Sigmoid colon (tissue), 7 donors: Measurements from ENCODE around the gene SPATA19. TPM values are rescaled to one million over a fixed set of nuclear protein-coding genes. Genes with fewer than 3 reads are reported as not detected.

Source experiments
- DNase-seq: peaks from one replicate; pipeline ENCODE4 v3.0.0-alpha.2; 2019
- H3K27ac ChIP-seq, 4 donors: fragments of 200-600 bp; sonication (generic); one replicate each; pipeline ENCODE4 v1.5.1; 2016 to 2019; ENCODE audit warnings: mild to moderate bottlenecking in 1 of 4
- H3K27me3 ChIP-seq, 3 donors: fragments of 200-600 bp; sonication (generic); one replicate each; pipeline ENCODE4 v1.5.1; 2019; ENCODE audit warnings: mild to moderate bottlenecking in 1 of 3
- H3K36me3 ChIP-seq, 4 donors: fragments of 200-600 bp; sonication (generic); one replicate each; pipeline ENCODE4 v1.5.1; 2016 to 2019
- H3K4me1 ChIP-seq, 4 donors: fragments of 200-600 bp; sonication (generic); one replicate each; pipeline ENCODE4 v1.5.1; 2017 to 2019
- H3K4me3 ChIP-seq, 4 donors: fragments of 200-600 bp; sonication (generic); one replicate each; pipeline ENCODE4 v1.5.1; 2017 to 2019; ENCODE audit warnings: mild to moderate bottlenecking in 2 of 4, moderate library complexity in 1 of 4
- H3K9me3 ChIP-seq, 4 donors: fragments of 200-600 bp in 3 of 4; sonication (generic) in 3 of 4; one replicate each; pipeline versions ENCODE4 v1.5.1 to v1.6.1; 2013 to 2019
- EP300 ChIP-seq, 4 donors: sonication (generic); formaldehyde crosslinking; IDR thresholded peaks; one replicate each; pipeline ENCODE4 v1.6.1; 2017; ENCODE audit warnings: antibody characterized with exemption in 4 of 4
- POLR2A ChIP-seq, 2 donors: fragments of 450-650 bp; IDR thresholded peaks; one replicate each; pipeline ENCODE4 v1.6.1; 2016; ENCODE audit warnings: antibody characterized with exemption in 2 of 2, mild to moderate bottlenecking in 2 of 2, moderate library complexity in 2 of 2
- POLR2AphosphoS5 ChIP-seq, 4 donors: sonication (generic); formaldehyde crosslinking; IDR thresholded peaks; one replicate each; pipeline ENCODE4 v1.6.1; 2017; ENCODE audit warnings: antibody characterized with exemption in 4 of 4
- WGBS, 2 donors: extraction: QIAGEN DNeasy Blood & Tissue Kit; methylation state at CpG; one replicate each; pipeline ENCODE4 v1.1.7; 2013; 5-methylcytosine and 5-hydroxymethylcytosine counted together
- intact Hi-C: fragments of 100-400 bp; cut with DNase I; formaldehyde crosslinking; loops from one replicate; pipeline ENCODE4 v1.15.1; 2023
- polyA plus RNA-seq, 3 donors: library from polyadenylated mRNA; stranded (reverse); fragments of 200-250 nt; gene quantifications; one replicate each; pipeline ENCODE4 v1.2.3, GENCODE V29; 2013
- total RNA-seq, 4 donors: library from RNA; depleted of rRNA; stranded (reverse); fragments of >200 nt; gene quantifications; one replicate each; pipeline ENCODE4 v1.1.0, GENCODE V29; 2016
- TF ChIP-seq, protein P1 (sequence below), 4 experiments: fragments of 450-650 bp in 3 of 4; fragments of 200-600 bp in 1 of 4; IDR thresholded peaks; one replicate each; pipeline ENCODE4 v1.5.1; 2016 to 2019; ENCODE audit warnings: antibody characterized with exemption in 4 of 4, mild to moderate bottlenecking in 3 of 4, moderate library complexity in 2 of 4
- donor health status: healthy with polysubstance abuse.
- donor health status: Bipolar disorder and iron deficiency.
- donor health status: healthy.

Gene SPATA19
- total and polyA plus RNA-seq, 7 donors, result not detected

DNA sequence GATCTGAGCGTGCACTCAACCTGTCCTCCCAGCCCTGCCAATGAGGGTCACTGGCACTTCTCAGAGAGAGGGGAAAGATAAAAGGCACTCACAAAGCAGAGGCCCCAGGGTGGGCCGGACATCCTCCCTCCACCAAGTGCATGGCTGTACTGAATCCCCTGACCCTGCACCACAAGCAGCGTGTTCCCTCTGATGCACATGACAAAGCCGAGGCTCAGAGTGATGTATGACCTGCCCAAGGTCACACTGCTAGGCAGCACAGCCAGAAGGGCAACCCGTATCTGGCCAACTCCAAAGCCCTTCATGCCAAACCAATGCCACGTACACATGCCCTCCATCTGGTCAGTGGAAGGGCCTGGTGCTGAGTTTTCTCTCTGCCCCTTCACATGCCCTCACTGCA is 22.1 kb downstream of the SPATA19 start:
- Histone ChIP-seq H3K27ac (no peak overlapping the region), H3K4me3 (no peak overlapping the region), H3K27me3 (peaks cover 0 to 7% (median 0%) of the 10 kb centered on the region in 3 donors), H3K4me1 (no peaks in the 10 kb centered on the region), H3K9me3 (no peaks in the 10 kb centered on the region), H3K36me3 (no peaks in the 10 kb centered on the region)
- WGBS, 2 donors, result 67 to 82% methylated on average over 6 of the region's 6 CpGs
- no peak for DNase-seq
- intact Hi-C loops, result loop anchor here (5.0 kb wide), 1 partner anchor 691 kb away; no protein-coding TSS in a partner anchor
- TF ChIP-seq POLR2AphosphoS5 (IDR thresholded peaks at IDR 0.05), result no peak
- no peak for TF ChIP-seq EP300 (IDR thresholded peaks at IDR 0.05)
- TF ChIP-seq POLR2A (IDR thresholded peaks at IDR 0.05), result no peak
- TF ChIP-seq, protein P1, sequence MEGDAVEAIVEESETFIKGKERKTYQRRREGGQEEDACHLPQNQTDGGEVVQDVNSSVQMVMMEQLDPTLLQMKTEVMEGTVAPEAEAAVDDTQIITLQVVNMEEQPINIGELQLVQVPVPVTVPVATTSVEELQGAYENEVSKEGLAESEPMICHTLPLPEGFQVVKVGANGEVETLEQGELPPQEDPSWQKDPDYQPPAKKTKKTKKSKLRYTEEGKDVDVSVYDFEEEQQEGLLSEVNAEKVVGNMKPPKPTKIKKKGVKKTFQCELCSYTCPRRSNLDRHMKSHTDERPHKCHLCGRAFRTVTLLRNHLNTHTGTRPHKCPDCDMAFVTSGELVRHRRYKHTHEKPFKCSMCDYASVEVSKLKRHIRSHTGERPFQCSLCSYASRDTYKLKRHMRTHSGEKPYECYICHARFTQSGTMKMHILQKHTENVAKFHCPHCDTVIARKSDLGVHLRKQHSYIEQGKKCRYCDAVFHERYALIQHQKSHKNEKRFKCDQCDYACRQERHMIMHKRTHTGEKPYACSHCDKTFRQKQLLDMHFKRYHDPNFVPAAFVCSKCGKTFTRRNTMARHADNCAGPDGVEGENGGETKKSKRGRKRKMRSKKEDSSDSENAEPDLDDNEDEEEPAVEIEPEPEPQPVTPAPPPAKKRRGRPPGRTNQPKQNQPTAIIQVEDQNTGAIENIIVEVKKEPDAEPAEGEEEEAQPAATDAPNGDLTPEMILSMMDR (IDR thresholded peaks at IDR 0.05), result no peak

DNA sequence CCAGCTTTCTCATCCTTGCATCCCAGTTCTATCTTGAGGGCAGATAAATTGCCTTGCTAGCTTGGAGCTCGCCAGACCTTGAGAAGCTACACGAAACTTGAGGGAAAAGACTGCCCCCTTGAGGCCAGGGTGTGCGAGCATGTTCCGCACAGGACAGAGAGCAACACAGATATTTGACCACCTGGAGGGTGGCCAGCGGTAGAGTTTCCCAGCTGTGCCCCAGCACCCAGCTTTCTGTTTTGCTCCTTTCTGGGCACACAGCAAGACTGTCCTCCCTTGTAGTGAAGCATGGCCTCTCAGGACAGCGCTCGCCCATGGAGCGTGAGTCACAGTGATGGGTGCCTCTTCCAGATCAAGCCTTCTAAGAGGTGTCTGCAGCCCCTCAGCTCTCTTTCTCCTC is 23.5 kb downstream of the SPATA19 start:
- Histone ChIP-seq H3K4me3 (no peak overlapping the region), H3K27me3 (peaks cover 0 to 7% (median 0%) of the 10 kb centered on the region in 3 donors), H3K4me1 (no peaks in the 10 kb centered on the region), H3K9me3 (no peaks in the 10 kb centered on the region), H3K36me3 (no peaks in the 10 kb centered on the region), H3K27ac (no peak overlapping the region)
- intact Hi-C loops, result loop anchor here (5.0 kb wide), 1 partner anchor 689 kb away; no protein-coding TSS in a partner anchor
- WGBS, 2 donors, result 31 to 34% methylated on average over 8 of the region's 8 CpGs
- DNase-seq, result no peak
- TF ChIP-seq EP300 (IDR thresholded peaks at IDR 0.05) (no peak), POLR2AphosphoS5 (IDR thresholded peaks at IDR 0.05) (no peak), POLR2A (IDR thresholded peaks at IDR 0.05) (no peak)
- TF ChIP-seq, protein P1 (IDR thresholded peaks at IDR 0.05), result peak in 2 of 4 experiments; percentile 21 to 49

DNA sequence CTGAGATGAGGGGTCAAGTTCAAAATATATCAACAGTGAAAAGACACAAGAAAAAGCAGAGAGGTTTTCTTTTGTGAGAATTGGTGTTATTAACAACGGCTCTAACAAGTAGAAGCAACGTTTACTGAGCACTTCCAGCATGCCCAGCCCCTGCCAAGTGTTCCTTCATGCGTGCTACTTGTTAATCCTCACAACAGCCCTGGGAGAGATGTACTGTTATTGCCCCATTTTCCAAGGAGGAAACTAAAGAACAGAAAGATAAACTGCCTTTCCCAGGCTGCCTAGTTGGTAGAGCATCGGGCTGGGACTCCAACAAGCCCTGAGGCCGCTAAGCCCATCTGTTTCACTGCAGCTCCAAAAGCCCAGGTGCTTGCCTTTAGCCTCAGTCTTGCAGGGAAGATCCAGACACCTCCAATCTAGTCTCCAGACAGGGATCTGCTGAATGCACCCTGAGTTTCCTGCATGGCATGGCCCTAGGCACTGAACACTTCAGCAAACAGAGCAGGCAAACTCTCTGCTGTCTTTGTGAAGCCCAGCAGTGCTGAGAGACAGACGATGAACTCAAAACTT is 25.5 kb downstream of the SPATA19 start:
- no peaks in the 10 kb centered on the region for H3K9me3 ChIP-seq
- TF ChIP-seq EP300 (IDR thresholded peaks at IDR 0.05), result no peak
- TF ChIP-seq, protein P1 (IDR thresholded peaks at IDR 0.05), result no peak
- no peak for TF ChIP-seq POLR2A (IDR thresholded peaks at IDR 0.05)
- TF ChIP-seq POLR2AphosphoS5 (IDR thresholded peaks at IDR 0.05), result no peak
- WGBS, 2 donors, result 67 to 73% methylated on average over 6 of the region's 6 CpGs
- DNase-seq, result no peak
- H3K27ac ChIP-seq, result no peak overlapping the region
- no peaks in the 10 kb centered on the region for H3K4me1 ChIP-seq
- H3K36me3 ChIP-seq, result no peaks in the 10 kb centered on the region
- H3K4me3 ChIP-seq, result no peak overlapping the region
- intact Hi-C loops, result loop anchor here (5.0 kb wide), 1 partner anchor 688 kb away; no protein-coding TSS in a partner anchor
- H3K27me3 ChIP-seq, result peaks cover 0 to 15% (median 0%) of the 10 kb centered on the region in 3 donors

DNA sequence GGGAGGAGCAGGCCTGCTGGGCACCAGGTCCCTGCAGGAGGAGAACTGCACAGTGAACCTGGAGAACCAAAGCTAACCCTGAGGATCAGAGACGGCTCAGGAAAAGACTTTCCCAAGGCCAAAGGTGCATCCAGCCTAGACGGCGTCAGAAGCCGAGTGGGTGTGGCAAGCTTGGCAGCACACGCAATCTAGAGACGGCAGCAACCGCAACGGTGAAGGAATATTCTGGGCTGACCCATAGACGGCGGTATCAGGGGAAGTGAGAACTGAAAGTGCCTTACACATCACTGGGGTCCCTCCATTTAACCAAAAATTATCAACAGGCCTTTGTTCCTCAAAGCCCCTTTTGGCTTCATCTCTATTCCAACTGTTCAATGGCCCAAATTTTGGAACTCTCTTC is 26.2 kb downstream of the SPATA19 start:
- 75 to 87% methylated on average over 10 of the region's 10 CpGs for WGBS, 2 donors
- TF ChIP-seq POLR2AphosphoS5 (IDR thresholded peaks at IDR 0.05) (no peak), EP300 (IDR thresholded peaks at IDR 0.05) (no peak), POLR2A (IDR thresholded peaks at IDR 0.05) (no peak)
- TF ChIP-seq, protein P1 (IDR thresholded peaks at IDR 0.05), result no peak
- intact Hi-C loops, result no loop called here
- Histone ChIP-seq H3K27me3 (peaks cover 0 to 15% (median 0%) of the 10 kb centered on the region in 3 donors), H3K36me3 (no peaks in the 10 kb centered on the region), H3K9me3 (no peaks in the 10 kb centered on the region), H3K4me1 (no peaks in the 10 kb centered on the region), H3K27ac (no peak overlapping the region), H3K4me3 (no peak overlapping the region)
- DNase-seq, result no peak
